Activated CD4-positive, alpha-beta T cell treated with anti-CD3 and anti-CD28 coated beads for 36 hours (primary cell): ENCODE results near the gene PIP5KL1. TPM values are rescaled to one million over a fixed set of nuclear protein-coding genes. Genes with fewer than 3 reads are reported as not detected.

ENCODE experiments used
- ATAC-seq: fragments of 200-7000 bp; cut with Tn5 transposase; one replicate; pipeline ENCODE4 v1.10.0; 2021; ENCODE audit warnings: mild to moderate bottlenecking, moderate library complexity
- CTCF ChIA-PET: fragments of 350-600 bp; sonication (Branson Sonifier 250); formaldehyde crosslinking; loops from one replicate; lab custom pipeline; 2021; ENCODE audit warnings: antibody characterized with exemption; lab: Charles Lee
- POLR2A ChIA-PET: fragments of 350-600 bp; sonication (Branson Sonifier 250); formaldehyde crosslinking; loops from one replicate; lab custom pipeline; 2021; ENCODE audit warnings: antibody characterized with exemption, inconsistent platforms; lab: Charles Lee
- DNase-seq: peaks from one replicate; pipeline ENCODE4 v3.0.0-alpha.2; 2020
- H3K27ac Mint-ChIP-seq: one replicate; pipeline ENCODE4 v1.8.0; 2021; ENCODE audit warnings: mixed read lengths
- H3K27me3 Mint-ChIP-seq: one replicate; pipeline ENCODE4 v1.8.0; 2021; ENCODE audit warnings: mixed read lengths
- H3K36me3 Mint-ChIP-seq: one replicate; pipeline ENCODE4 v1.8.0; 2021; ENCODE audit warnings: low read depth, mixed read lengths
- H3K4me1 Mint-ChIP-seq: one replicate; pipeline ENCODE4 v1.8.0; 2021; ENCODE audit warnings: mixed read lengths
- H3K4me3 Mint-ChIP-seq: one replicate; pipeline ENCODE4 v1.8.0; 2021; ENCODE audit warnings: mild to moderate bottlenecking, moderate library complexity, mixed read lengths
- H3K9me3 Mint-ChIP-seq: one replicate; pipeline ENCODE4 v1.8.0; 2021; ENCODE audit warnings: low read depth, mixed read lengths
- intact Hi-C, 2 experiments: fragments of 100-400 bp; cut with DNase I in 1 of 2; cut with micrococcal nuclease in 1 of 2; formaldehyde crosslinking; loops; one replicate each; pipeline versions ENCODE4 v1.14.2 to v1.15.1; 2022 to 2024; cut with DNase I, micrococcal nuclease
- total RNA-seq, 2 experiments: library from RNA; stranded (reverse); gene quantifications; one replicate each; pipeline ENCODE4 v1.2.3, GENCODE V29; 2021

PIP5KL1 gene
- total RNA-seq, 2 experiments from 2014 or later, result 1.9 to 2.8 TPM

GRCh38 chr9:127934986-127935385 is 4.4 kb upstream of the PIP5KL1 start:
- Mint-ChIP-seq H3K9me3 (no peaks in the 10 kb centered on the region), H3K4me1 (peaks cover 45% of the 10 kb centered on the region), H3K27ac (no peak overlapping the region), H3K4me3 (peak overlapping the region; percentile 94), H3K27me3 (no peaks in the 10 kb centered on the region), H3K36me3 (peaks cover 24% of the 10 kb centered on the region)
- intact Hi-C loops, result loop anchor here in 1 of 2 experiments (5.0 kb wide), 1 partner anchor 37 kb away; no protein-coding TSS in a partner anchor
- ATAC-seq (no peak), DNase-seq (no peak)
- POLR2A ChIA-PET, result interaction anchor here (0.7 kb wide), 1 partner anchor 512 kb away, joined by 4 read pairs; no protein-coding TSS in a partner anchor
- CTCF ChIA-PET, result interaction anchor here (0.8 to 0.9 kb wide), 2 partner anchors 8 to 101 kb away, joined by 3 read pairs; no protein-coding TSS in a partner anchor

- H3K36me3 Mint-ChIP-seq, result peaks cover 24% of the 10 kb centered on the region
- peaks cover 47% of the 10 kb centered on the region for H3K4me1 Mint-ChIP-seq
- H3K27ac Mint-ChIP-seq, result no peak overlapping the region
- intact Hi-C loops, result no loop called here
- POLR2A ChIA-PET, result no interaction called here
- DNase-seq (no peak), ATAC-seq (no peak)
- H3K4me3 Mint-ChIP-seq, result no peak overlapping the region
- CTCF ChIA-PET, result interaction anchor here (0.8 kb wide), 1 partner anchor 9 kb away, joined by 3 read pairs; no protein-coding TSS in a partner anchor
- no peaks in the 10 kb centered on the region for H3K27me3 Mint-ChIP-seq
- H3K9me3 Mint-ChIP-seq, result no peaks in the 10 kb centered on the region
Observed at GRCh38 chr9:127934248-127934647, 3.7 kb upstream of the PIP5KL1 start.

GRCh38 chr9:127931092-127931881 is 710 bp upstream of the PIP5KL1 start:
- POLR2A ChIA-PET, result interaction anchor here (0.6 kb wide), 2 partner anchors 51 to 148 kb away, joined by 3 read pairs; no protein-coding TSS in a partner anchor
- peaks cover 38% of the 10 kb centered on the region for H3K4me1 Mint-ChIP-seq
- no peaks in the 10 kb centered on the region for H3K27me3 Mint-ChIP-seq
- CTCF ChIA-PET, result interaction anchor here (0.6 to 4.2 kb wide), 5 partner anchors 10 to 263 kb away, joined by 3 to 18 read pairs (median 9); partner anchors contain the start of gene TOR2A
- H3K27ac Mint-ChIP-seq, result no peak overlapping the region
- no peaks in the 10 kb centered on the region for H3K9me3 Mint-ChIP-seq
- intact Hi-C loops, result no loop called here
- H3K36me3 Mint-ChIP-seq, result peaks cover 17% of the 10 kb centered on the region
- DNase-seq, result peak; percentile 53
- peak; percentile 27 for ATAC-seq
- peak overlapping the region; percentile 45 for H3K4me3 Mint-ChIP-seq

GRCh38 chr9:127929625-127929979 is 975 bp downstream of the PIP5KL1 start:
- ATAC-seq (no peak), DNase-seq (no peak)
- ChIA-PET CTCF (interaction anchor here (1.0 to 4.2 kb wide), 6 partner anchors 8 to 195 kb away, joined by 3 to 18 read pairs (median 8); partner anchors contain the start of gene TOR2A), POLR2A (interaction anchor here (0.6 to 1.1 kb wide), 2 partner anchors 12 to 120 kb away, joined by 3 read pairs; no protein-coding TSS in a partner anchor)
- H3K4me1 Mint-ChIP-seq, result peaks cover 26% of the 10 kb centered on the region
- intact Hi-C loops, result loop anchor here in 1 of 2 experiments (10.0 kb wide), 1 partner anchor 425 kb away; no protein-coding TSS in a partner anchor
- H3K9me3 Mint-ChIP-seq, result no peaks in the 10 kb centered on the region
- H3K27me3 Mint-ChIP-seq, result peaks cover 3% of the 10 kb centered on the region
- H3K36me3 Mint-ChIP-seq, result peaks cover 8% of the 10 kb centered on the region
- no peak overlapping the region for H3K27ac Mint-ChIP-seq
- H3K4me3 Mint-ChIP-seq, result peak overlapping the region; percentile 45

- Mint-ChIP-seq H3K27me3 (peaks cover 3% of the 10 kb centered on the region), H3K36me3 (peaks cover 4% of the 10 kb centered on the region), H3K9me3 (no peaks in the 10 kb centered on the region), H3K27ac (no peak overlapping the region), H3K4me3 (no peak overlapping the region), H3K4me1 (peaks cover 23% of the 10 kb centered on the region)
- ChIA-PET CTCF (interaction anchor here (0.7 to 3.0 kb wide), 3 partner anchors 9 to 105 kb away, joined by 3 to 14 read pairs (median 3); no protein-coding TSS in a partner anchor), POLR2A (interaction anchor here (0.6 kb wide), 1 partner anchor 121 kb away, joined by 3 read pairs; no protein-coding TSS in a partner anchor)
- intact Hi-C loops, result loop anchor here in 1 of 2 experiments (10.0 kb wide), 1 partner anchor 424 kb away; no protein-coding TSS in a partner anchor
- no peak for DNase-seq
- no peak for ATAC-seq
Observed at GRCh38 chr9:127928676-127929624, 1.6 kb downstream of the PIP5KL1 start.

GRCh38 chr9:127927988-127928675 is 2.4 kb downstream of the PIP5KL1 start:
- Mint-ChIP-seq H3K36me3 (peaks cover 3% of the 10 kb centered on the region), H3K9me3 (no peaks in the 10 kb centered on the region), H3K27ac (no peak overlapping the region), H3K4me3 (peak overlapping the region; percentile 30), H3K27me3 (peaks cover 5% of the 10 kb centered on the region), H3K4me1 (peaks cover 23% of the 10 kb centered on the region)
- ChIA-PET CTCF (interaction anchor here (0.7 kb wide), 1 partner anchor 15 kb away, joined by 3 read pairs; no protein-coding TSS in a partner anchor), POLR2A (no interaction called here)
- DNase-seq (no peak), ATAC-seq (no peak)
- intact Hi-C loops, result loop anchor here (1.0 to 10.0 kb wide), 2 partner anchors 11 to 423 kb away; partner anchors contain the start of gene ST6GALNAC4 (in 1 of the 2)

GRCh38 chr9:127927201-127927987 is 3.2 kb downstream of the PIP5KL1 start:
- H3K36me3 Mint-ChIP-seq, result no peaks in the 10 kb centered on the region
- POLR2A ChIA-PET, result no interaction called here
- intact Hi-C loops, result loop anchor here (1.0 to 10.0 kb wide), 2 partner anchors 10 to 423 kb away; partner anchors contain the start of gene ST6GALNAC4 (in 1 of the 2)
- ATAC-seq, result peak; percentile 54
- H3K27ac Mint-ChIP-seq, result no peak overlapping the region
- DNase-seq, result peak; percentile 92
- no peaks in the 10 kb centered on the region for H3K9me3 Mint-ChIP-seq
- peaks cover 23% of the 10 kb centered on the region for H3K4me1 Mint-ChIP-seq
- H3K4me3 Mint-ChIP-seq, result peak overlapping the region; percentile 62
- peaks cover 5% of the 10 kb centered on the region for H3K27me3 Mint-ChIP-seq
- CTCF ChIA-PET, result no interaction called here

- peak overlapping the region; percentile 62 for H3K4me3 Mint-ChIP-seq
- peaks cover 23% of the 10 kb centered on the region for H3K4me1 Mint-ChIP-seq
- ATAC-seq (peak; percentile 4), DNase-seq (no peak)
- H3K27me3 Mint-ChIP-seq, result peaks cover 5% of the 10 kb centered on the region
- no peaks in the 10 kb centered on the region for H3K36me3 Mint-ChIP-seq
- intact Hi-C loops, result loop anchor here (1.0 to 10.0 kb wide), 2 partner anchors 10 to 422 kb away; partner anchors contain the start of gene ST6GALNAC4 (in 1 of the 2)
- no peak overlapping the region for H3K27ac Mint-ChIP-seq
- CTCF ChIA-PET, result interaction anchor here (0.7 kb wide), 1 partner anchor 250 kb away, joined by 3 read pairs; no protein-coding TSS in a partner anchor
- POLR2A ChIA-PET, result no interaction called here
- H3K9me3 Mint-ChIP-seq, result no peaks in the 10 kb centered on the region
Observed at GRCh38 chr9:127926906-127927200, 3.7 kb downstream of the PIP5KL1 start.

GRCh38 chr9:127925959-127926905 is 4.3 kb downstream of the PIP5KL1 start:
- H3K4me3 Mint-ChIP-seq, result peak overlapping the region; percentile 62
- no peaks in the 10 kb centered on the region for H3K36me3 Mint-ChIP-seq
- no peak overlapping the region for H3K27ac Mint-ChIP-seq
- H3K4me1 Mint-ChIP-seq, result peaks cover 23% of the 10 kb centered on the region
- ChIA-PET POLR2A (interaction anchor here (1.0 kb wide), 1 partner anchor 52 kb away, joined by 6 read pairs; no protein-coding TSS in a partner anchor), CTCF (interaction anchor here (0.6 to 1.2 kb wide), 4 partner anchors 17 to 251 kb away, joined by 3 to 5 read pairs (median 3); no protein-coding TSS in a partner anchor)
- DNase-seq (no peak), ATAC-seq (no peak)
- intact Hi-C loops, result loop anchor here in 1 of 2 experiments (10.0 kb wide), 1 partner anchor 421 kb away; no protein-coding TSS in a partner anchor
- no peaks in the 10 kb centered on the region for H3K9me3 Mint-ChIP-seq
- H3K27me3 Mint-ChIP-seq, result peaks cover 5% of the 10 kb centered on the region
